D341Med (cell line): Measurements from ENCODE around the gene FBXW11.
"Not testable (repeated sequence)": the region's sequence is repeated elsewhere in the genome, so short reads cannot be mapped to it uniquely, and the experiment has no call there.

Experiments
- DNase-seq: peaks from one replicate; pipeline ENCODE4 v3.0.0; 2012; ENCODE audit warnings: low spot score

Gene FBXW11

DNA sequence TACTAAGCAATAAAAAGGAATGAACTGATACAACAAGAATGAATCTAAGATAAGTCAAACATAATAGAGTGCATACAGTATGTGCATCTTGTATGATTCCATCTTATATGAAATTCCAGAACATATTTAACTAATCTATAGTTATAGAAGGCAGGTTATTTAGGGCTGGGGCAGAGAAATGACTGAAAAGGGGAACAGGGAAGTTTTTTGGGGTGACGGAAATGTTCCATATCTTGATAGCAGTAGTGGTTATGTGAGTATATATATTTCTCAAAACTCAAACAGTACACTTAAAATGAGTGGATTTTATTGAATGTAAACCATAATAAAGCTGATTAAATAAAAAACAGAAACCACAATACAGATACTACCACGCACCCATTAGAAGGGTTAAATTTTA lies 24.6 kb downstream of the FBXW11 start:
- no peak for DNase-seq

DNA sequence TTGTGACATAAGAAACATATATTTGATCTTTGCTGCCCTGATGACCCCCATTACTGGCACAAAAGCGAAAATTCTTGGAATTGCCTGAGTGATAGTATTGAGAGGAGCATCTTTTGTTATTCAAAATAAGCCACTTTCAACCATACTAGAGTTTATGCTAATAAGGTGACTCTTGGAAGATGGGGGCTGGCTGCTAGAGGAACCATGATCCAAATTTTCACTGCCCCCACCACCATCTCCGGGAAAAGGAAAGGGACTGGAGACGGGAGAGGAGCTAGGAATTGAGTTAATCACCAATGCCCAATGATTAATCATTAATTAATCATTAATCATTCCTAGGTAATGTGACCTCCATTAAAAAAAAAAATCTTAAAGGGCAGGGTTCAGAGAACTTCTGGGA lies 25.6 kb downstream of the FBXW11 start:
- DNase-seq = no peak

DNA sequence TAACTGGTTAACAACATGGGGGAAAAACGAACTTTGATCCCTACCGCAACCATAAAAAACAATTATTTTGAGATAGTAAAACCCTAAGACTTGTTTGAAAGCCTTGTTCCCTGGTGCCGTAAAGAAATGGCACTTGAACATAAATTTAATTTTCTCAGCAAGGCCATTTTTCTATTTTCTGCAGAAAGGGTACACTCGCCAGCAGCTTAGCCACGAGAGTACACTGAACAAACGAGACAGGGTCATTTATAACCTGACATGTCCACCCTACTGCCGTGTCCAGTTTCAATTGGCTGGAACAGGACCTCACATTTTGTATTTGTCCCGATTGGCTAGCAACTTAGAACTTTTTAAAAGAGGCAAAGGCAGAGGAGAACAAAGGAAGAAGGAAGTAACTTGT lies 26.8 kb downstream of the FBXW11 start:
- DNase-seq = no peak

DNA sequence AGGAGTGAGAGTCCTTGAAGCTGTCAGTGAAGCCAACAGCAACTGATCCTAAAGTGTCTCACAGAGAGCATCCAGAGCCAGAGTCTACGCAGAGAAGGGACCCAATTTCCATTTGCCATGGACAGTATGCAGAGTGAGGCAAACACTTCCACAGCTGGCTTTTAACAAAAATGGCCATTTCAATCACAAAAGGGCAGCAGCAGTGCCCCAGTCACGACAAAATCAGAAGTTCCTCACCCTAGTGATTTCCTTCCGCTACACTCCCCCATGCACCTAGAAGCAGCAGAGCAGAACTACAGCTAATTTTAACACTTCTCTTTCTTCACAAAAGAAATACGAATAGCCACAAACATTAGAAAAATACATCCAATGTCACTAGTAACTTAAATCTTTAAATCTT lies 27.9 kb downstream of the FBXW11 start:
- no peak for DNase-seq

DNA sequence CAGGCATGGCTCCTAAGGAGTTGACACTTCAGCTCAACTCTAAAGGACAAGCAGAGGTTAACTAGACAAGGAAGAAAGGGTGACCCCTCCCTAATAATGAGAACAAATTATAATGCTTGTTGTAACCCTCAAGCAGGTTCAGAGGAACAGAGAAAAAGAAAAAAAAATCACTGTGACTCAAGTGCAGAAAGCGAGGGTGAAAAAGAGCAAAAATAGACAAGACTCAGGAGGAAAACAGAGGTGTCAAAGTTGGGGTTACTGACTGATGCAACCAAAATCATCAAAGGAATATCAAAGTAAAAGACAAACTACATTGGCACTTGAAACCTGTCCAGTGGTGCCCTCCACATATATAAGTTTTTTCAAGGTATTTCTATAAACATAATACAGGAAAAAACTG lies 28.4 kb downstream of the FBXW11 start:
- no peak for DNase-seq

GRCh38 chr5:171977244-171977950 lies 29.0 kb downstream of the FBXW11 start:
- DNase-seq = not testable (repeated sequence)

DNA sequence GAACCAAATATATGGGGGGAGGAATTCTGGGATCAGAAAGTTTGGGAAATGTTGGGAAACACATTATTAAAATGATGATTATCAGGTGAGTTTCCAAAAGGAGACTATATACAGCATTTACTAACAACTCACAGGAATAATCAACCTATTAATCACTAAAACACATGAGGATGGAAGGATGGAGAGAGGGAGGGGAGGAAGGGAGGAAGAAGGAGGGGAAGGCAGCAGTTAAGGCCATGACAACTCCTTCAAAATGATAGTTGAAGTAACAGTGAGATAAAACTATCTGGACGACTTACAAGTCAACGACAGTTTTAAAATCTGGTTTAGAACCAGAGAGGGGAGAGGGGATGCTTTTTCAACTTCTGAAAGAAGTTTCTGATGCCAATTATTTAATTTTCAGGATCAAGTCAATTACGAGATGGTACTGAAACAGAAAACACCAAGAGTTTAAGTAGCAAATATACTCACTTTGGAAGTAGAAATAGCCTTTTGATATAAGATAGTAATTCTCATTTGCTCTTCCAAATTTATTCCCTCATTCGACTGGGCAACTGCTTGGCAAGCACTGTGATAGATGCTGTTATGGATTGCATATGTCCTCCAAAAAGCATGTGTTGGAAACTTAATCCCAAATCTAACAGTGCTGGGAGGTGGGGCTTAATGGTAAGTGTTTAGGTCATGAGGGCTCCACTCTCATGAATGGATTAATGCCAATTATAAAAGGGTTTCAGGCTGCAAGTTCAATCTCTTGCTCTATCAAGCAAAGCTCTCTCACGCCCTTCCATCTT lies 30.4 kb downstream of the FBXW11 start:
- DNase-seq = no peak

GRCh38 chr5:171975262-171975876 lies 31.1 kb downstream of the FBXW11 start:
- no peak for DNase-seq

GRCh38 chr5:171970826-171971225 lies 35.6 kb downstream of the FBXW11 start:
- DNase-seq = no peak

DNA sequence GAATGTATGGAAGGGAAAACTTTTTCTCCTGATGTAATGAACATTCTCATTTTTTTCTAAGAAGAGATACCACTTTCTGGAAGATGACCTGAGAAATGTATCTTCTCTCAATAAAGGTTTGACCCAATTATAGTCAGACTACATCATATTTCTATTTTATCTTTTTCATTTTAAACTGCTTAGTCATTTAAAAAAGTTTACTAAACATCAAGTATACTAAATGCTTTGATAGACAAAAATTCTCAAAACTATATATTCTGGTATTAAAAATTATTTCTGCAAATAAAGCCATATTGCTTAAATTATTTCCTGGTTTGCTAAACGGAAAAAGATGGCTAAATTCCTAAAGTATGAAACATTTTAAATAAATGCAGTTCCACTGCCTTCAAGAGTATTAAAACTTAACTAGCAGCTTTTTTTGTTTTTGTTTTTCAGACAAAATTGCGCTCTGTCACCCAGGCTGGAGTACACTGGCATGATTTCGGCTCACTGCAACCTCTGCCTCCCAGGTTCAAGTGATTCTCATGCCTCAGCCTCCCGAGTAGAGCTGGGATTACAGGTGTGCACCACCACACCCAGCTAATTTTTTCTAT lies 37.1 kb downstream of the FBXW11 start:
- DNase-seq = no peak

- no peak for DNase-seq
Observed at GRCh38 chr5:171968531-171968930, 37.9 kb downstream of the FBXW11 start.

DNA sequence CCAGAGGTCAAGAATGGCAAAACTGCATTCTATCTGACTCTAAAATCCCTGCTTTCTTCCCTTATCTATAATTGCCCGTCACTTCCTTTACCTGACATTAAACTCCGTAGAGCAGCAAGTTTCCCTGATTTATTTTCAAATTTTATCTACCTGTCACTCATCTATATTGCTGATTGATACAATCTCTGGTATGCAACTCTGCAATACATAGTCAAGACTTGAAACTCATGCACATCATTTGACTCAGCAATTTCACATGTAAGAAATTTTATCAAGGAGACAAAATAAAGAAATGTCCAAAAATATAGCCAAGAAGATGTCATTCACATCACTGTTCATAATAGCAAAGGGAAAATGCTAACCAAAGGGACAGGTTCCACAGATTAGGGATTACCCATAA lies 39.5 kb downstream of the FBXW11 start:
- no peak for DNase-seq

DNA sequence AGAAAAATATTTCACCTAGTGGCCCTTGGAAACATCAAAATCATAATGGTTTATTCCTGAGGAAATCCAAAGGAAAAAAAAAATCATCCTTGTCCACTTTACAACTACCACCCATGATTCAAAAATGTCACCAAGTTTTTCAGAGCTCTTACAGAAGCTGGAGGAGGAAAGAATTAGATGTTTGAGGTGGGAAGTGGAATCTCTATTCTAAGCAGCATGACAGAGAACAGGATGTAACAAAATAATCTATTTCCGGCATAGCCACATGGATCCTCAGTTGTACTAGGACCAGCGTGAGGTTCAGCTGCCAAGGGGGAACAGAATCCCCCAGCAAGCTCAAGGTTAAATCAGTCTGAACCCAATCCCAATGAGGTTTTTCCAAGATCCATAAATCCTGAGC lies 40.2 kb downstream of the FBXW11 start:
- no peak for DNase-seq

GRCh38 chr5:171965745-171966144 lies 40.7 kb downstream of the FBXW11 start:
- no peak for DNase-seq

DNA sequence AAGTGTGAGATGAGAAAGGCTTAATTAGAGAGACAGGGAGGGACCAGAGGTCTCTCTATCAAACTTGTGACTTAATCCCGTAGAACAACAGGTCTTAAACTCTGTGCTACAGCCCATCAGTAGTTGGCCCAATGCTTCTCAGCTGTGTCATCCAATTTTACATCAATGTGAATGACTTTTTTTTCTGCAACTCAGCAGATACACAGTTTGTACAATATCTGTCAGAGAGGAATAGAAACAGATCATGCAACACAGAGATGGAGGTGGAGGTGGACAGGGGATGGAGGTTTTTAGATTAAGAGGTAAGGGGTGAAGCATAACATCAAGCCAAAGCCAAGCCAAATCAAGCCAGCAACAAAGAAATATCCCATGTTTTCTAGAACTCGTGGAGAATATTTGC lies 43.0 kb downstream of the FBXW11 start:
- DNase-seq = no peak

GRCh38 chr5:171961117-171961516 lies 45.3 kb downstream of the FBXW11 start:
- no peak for DNase-seq

DNA sequence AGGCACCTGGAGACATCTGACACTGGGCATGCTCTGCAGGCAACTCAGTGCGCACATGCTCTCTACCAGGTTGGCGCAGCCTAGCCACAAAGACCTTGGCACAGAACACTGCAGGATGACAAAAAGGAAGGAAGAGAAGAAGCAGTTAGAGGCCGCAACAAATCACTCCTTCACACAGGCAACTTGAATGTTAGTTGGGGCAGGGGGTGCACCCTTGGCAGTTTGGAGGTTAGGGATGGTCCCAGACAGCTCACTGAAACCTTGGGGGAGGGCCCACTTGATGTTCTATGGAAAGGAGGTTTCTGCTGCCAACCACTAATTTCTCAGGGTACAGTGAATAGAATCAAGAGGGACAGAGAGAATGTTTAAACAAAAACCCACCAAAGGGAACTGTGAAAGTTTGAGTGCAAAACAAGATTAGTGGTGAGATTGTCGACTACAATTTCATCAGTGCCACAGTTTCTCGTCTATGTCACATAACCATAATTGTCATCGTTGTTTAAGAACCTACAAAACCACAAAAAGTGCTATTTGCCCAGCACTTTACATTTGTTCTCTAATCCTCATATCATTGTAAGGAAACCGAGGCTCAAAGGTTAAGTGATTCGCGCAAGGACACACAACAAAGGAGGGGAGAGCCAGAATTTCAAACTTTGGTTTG lies 48.7 kb downstream of the FBXW11 start:
- DNase-seq = no peak

GRCh38 chr5:171956887-171957495 lies 49.4 kb downstream of the FBXW11 start:
- DNase-seq = no peak

DNA sequence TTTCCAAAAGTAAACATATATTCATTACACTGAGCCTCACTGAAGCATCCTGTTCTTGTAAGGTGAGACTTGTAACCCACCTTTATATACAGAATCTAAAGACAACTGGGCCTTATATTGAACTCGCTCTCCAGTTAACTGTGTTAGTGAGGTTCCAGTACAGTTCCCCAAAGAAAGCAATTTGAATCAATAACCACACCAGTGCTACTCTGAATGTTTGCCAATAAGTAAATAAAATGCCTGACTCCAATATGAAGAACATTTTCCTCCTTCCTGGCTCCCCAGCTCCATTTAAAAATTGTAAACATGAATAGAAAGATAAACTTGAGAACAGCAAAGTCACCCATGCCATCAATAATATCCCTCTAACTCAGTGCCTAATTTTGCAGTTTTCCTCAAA lies 50.1 kb downstream of the FBXW11 start:
- no peak for DNase-seq

DNA sequence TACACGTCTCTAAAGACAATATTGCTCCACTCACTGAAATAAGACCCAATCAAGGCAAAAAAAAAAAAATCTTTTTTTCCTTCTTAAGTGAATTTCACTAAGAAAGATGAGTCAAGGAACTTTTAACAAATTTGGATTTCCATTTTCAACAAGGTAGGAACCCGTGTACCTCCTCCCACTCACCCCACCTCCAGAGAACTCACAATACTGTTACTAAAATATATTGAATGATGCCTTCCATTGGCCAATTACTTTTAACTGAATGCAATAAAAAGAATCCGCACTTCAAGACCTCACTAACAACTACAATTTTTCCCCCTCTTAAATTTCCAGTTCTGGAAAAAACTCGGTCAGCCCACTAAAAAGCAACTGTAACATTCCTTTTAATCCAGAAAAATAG lies 50.7 kb downstream of the FBXW11 start:
- DNase-seq = no peak

- DNase-seq = no peak
Observed at GRCh38 chr5:171954721-171955120, 51.7 kb downstream of the FBXW11 start.
